ENCODE results near the gene RPS6KA2.

Gene RPS6KA2

GRCh38 chr6:166563200-166563599 is 63.9 kb downstream of the RPS6KA2 start:
- H3K4me3 ChIP-seq (ENCODE audit: low read depth in 1 of 5, low read length in 5 of 5) = no peak overlapping the region
- no peak overlapping the region for H3K9ac ChIP-seq (ENCODE audit: low read length in 5 of 5)
- peaks cover 0 to 2% (median 0%) of the 10 kb centered on the region in 5 donors for H3K36me3 ChIP-seq (ENCODE audit: control insufficient read depth in 5 of 5, insufficient read depth in 5 of 5, low read length in 5 of 5)
- peaks cover 0 to 40% (median 7%) of the 10 kb centered on the region in 5 donors for H3K4me1 ChIP-seq (ENCODE audit: control insufficient read depth in 5 of 5, insufficient read depth in 5 of 5, low read length in 5 of 5)
- H3K27ac ChIP-seq (ENCODE audit: low read depth, low read length) = no peak overlapping the region
- peaks cover 3 to 13% (median 10%) of the 10 kb centered on the region in 5 donors for H3K9me3 ChIP-seq (ENCODE audit: control insufficient read depth in 5 of 5, low read length in 5 of 5)
- no peaks in the 10 kb centered on the region for H3K27me3 ChIP-seq (ENCODE audit: control insufficient read depth in 5 of 5, insufficient read depth in 4 of 5, low read length in 5 of 5)

- H3K4me1 ChIP-seq (ENCODE audit: control insufficient read depth in 5 of 5, insufficient read depth in 5 of 5, low read length in 5 of 5) = peaks cover 0 to 39% (median 7%) of the 10 kb centered on the region in 5 donors
- H3K27ac ChIP-seq (ENCODE audit: low read depth, low read length) = no peak overlapping the region
- no peak overlapping the region for H3K9ac ChIP-seq (ENCODE audit: low read length in 5 of 5)
- peaks cover 3 to 13% (median 10%) of the 10 kb centered on the region in 5 donors for H3K9me3 ChIP-seq (ENCODE audit: control insufficient read depth in 5 of 5, low read length in 5 of 5)
- H3K36me3 ChIP-seq (ENCODE audit: control insufficient read depth in 5 of 5, insufficient read depth in 5 of 5, low read length in 5 of 5) = peaks cover 0 to 2% (median 0%) of the 10 kb centered on the region in 5 donors
- H3K4me3 ChIP-seq (ENCODE audit: low read depth in 1 of 5, low read length in 5 of 5) = no peak overlapping the region
- H3K27me3 ChIP-seq (ENCODE audit: control insufficient read depth in 5 of 5, insufficient read depth in 4 of 5, low read length in 5 of 5) = no peaks in the 10 kb centered on the region
These were observed 64.3 kb downstream of the RPS6KA2 start for GRCh38 chr6:166562726-166563125.

- H3K36me3 ChIP-seq (ENCODE audit: control insufficient read depth in 5 of 5, insufficient read depth in 5 of 5, low read length in 5 of 5) = peaks cover 0 to 2% (median 0%) of the 10 kb centered on the region in 5 donors
- no peak overlapping the region for H3K4me3 ChIP-seq (ENCODE audit: low read depth in 1 of 5, low read length in 5 of 5)
- no peak overlapping the region for H3K27ac ChIP-seq (ENCODE audit: low read depth, low read length)
- H3K4me1 ChIP-seq (ENCODE audit: control insufficient read depth in 5 of 5, insufficient read depth in 5 of 5, low read length in 5 of 5) = peaks cover 0 to 44% (median 7%) of the 10 kb centered on the region in 5 donors
- peaks cover 3 to 13% (median 10%) of the 10 kb centered on the region in 5 donors for H3K9me3 ChIP-seq (ENCODE audit: control insufficient read depth in 5 of 5, low read length in 5 of 5)
- H3K27me3 ChIP-seq (ENCODE audit: control insufficient read depth in 5 of 5, insufficient read depth in 4 of 5, low read length in 5 of 5) = no peaks in the 10 kb centered on the region
- H3K9ac ChIP-seq (ENCODE audit: low read length in 5 of 5) = no peak overlapping the region
These were observed 65.2 kb downstream of the RPS6KA2 start for GRCh38 chr6:166561771-166562359.

- H3K36me3 ChIP-seq (ENCODE audit: control insufficient read depth in 5 of 5, insufficient read depth in 5 of 5, low read length in 5 of 5) = peaks cover 0 to 2% (median 0%) of the 10 kb centered on the region in 5 donors
- no peak overlapping the region for H3K4me3 ChIP-seq (ENCODE audit: low read depth in 1 of 5, low read length in 5 of 5)
- H3K9me3 ChIP-seq (ENCODE audit: control insufficient read depth in 5 of 5, low read length in 5 of 5) = peaks cover 3 to 13% (median 10%) of the 10 kb centered on the region in 5 donors
- H3K9ac ChIP-seq (ENCODE audit: low read length in 5 of 5) = no peak overlapping the region
- H3K4me1 ChIP-seq (ENCODE audit: control insufficient read depth in 5 of 5, insufficient read depth in 5 of 5, low read length in 5 of 5) = peaks cover 0 to 56% (median 15%) of the 10 kb centered on the region in 5 donors
- H3K27me3 ChIP-seq (ENCODE audit: control insufficient read depth in 5 of 5, insufficient read depth in 4 of 5, low read length in 5 of 5) = no peaks in the 10 kb centered on the region
- H3K27ac ChIP-seq (ENCODE audit: low read depth, low read length) = no peak overlapping the region
These were observed 66.8 kb downstream of the RPS6KA2 start for GRCh38 chr6:166560222-166560621.

GRCh38 chr6:166559662-166560061 is 67.4 kb downstream of the RPS6KA2 start:
- Histone ChIP-seq H3K4me3 (ENCODE audit: low read depth in 1 of 5, low read length in 5 of 5) (no peak overlapping the region), H3K9me3 (ENCODE audit: control insufficient read depth in 5 of 5, low read length in 5 of 5) (peaks cover 3 to 13% (median 10%) of the 10 kb centered on the region in 5 donors), H3K27ac (ENCODE audit: low read depth, low read length) (no peak overlapping the region), H3K4me1 (ENCODE audit: control insufficient read depth in 5 of 5, insufficient read depth in 5 of 5, low read length in 5 of 5) (peaks cover 0 to 62% (median 16%) of the 10 kb centered on the region in 5 donors), H3K36me3 (ENCODE audit: control insufficient read depth in 5 of 5, insufficient read depth in 5 of 5, low read length in 5 of 5) (peaks cover 0 to 2% (median 0%) of the 10 kb centered on the region in 5 donors), H3K9ac (ENCODE audit: low read length in 5 of 5) (no peak overlapping the region), H3K27me3 (ENCODE audit: control insufficient read depth in 5 of 5, insufficient read depth in 4 of 5, low read length in 5 of 5) (no peaks in the 10 kb centered on the region)

GRCh38 chr6:166559211-166559610 is 67.8 kb downstream of the RPS6KA2 start:
- Histone ChIP-seq H3K36me3 (ENCODE audit: control insufficient read depth in 5 of 5, insufficient read depth in 5 of 5, low read length in 5 of 5) (peaks cover 0 to 2% (median 0%) of the 10 kb centered on the region in 5 donors), H3K27me3 (ENCODE audit: control insufficient read depth in 5 of 5, insufficient read depth in 4 of 5, low read length in 5 of 5) (no peaks in the 10 kb centered on the region), H3K4me3 (ENCODE audit: low read depth in 1 of 5, low read length in 5 of 5) (no peak overlapping the region), H3K27ac (ENCODE audit: low read depth, low read length) (no peak overlapping the region), H3K9me3 (ENCODE audit: control insufficient read depth in 5 of 5, low read length in 5 of 5) (peaks cover 3 to 13% (median 10%) of the 10 kb centered on the region in 5 donors), H3K4me1 (ENCODE audit: control insufficient read depth in 5 of 5, insufficient read depth in 5 of 5, low read length in 5 of 5) (peaks cover 0 to 66% (median 20%) of the 10 kb centered on the region in 5 donors), H3K9ac (ENCODE audit: low read length in 5 of 5) (no peak overlapping the region)

- Histone ChIP-seq H3K27ac (ENCODE audit: low read depth, low read length) (peak overlapping the region; percentile 85), H3K27me3 (ENCODE audit: control insufficient read depth in 5 of 5, insufficient read depth in 4 of 5, low read length in 5 of 5) (no peaks in the 10 kb centered on the region), H3K4me3 (ENCODE audit: low read depth in 1 of 5, low read length in 5 of 5) (no peak overlapping the region), H3K36me3 (ENCODE audit: control insufficient read depth in 5 of 5, insufficient read depth in 5 of 5, low read length in 5 of 5) (peaks cover 0 to 2% (median 0%) of the 10 kb centered on the region in 5 donors), H3K4me1 (ENCODE audit: control insufficient read depth in 5 of 5, insufficient read depth in 5 of 5, low read length in 5 of 5) (peaks cover 6 to 68% (median 28%) of the 10 kb centered on the region in 5 donors), H3K9me3 (ENCODE audit: control insufficient read depth in 5 of 5, low read length in 5 of 5) (peaks cover 3 to 13% (median 10%) of the 10 kb centered on the region in 5 donors), H3K9ac (ENCODE audit: low read length in 5 of 5) (no peak overlapping the region)
These were observed 68.7 kb downstream of the RPS6KA2 start for GRCh38 chr6:166558156-166559005.

GRCh38 chr6:166556863-166557322 is 70.2 kb downstream of the RPS6KA2 start:
- Histone ChIP-seq H3K4me1 (ENCODE audit: control insufficient read depth in 5 of 5, insufficient read depth in 5 of 5, low read length in 5 of 5) (peaks cover 6 to 61% (median 29%) of the 10 kb centered on the region in 5 donors), H3K9ac (ENCODE audit: low read length in 5 of 5) (no peak overlapping the region), H3K27me3 (ENCODE audit: control insufficient read depth in 5 of 5, insufficient read depth in 4 of 5, low read length in 5 of 5) (no peaks in the 10 kb centered on the region), H3K4me3 (ENCODE audit: low read depth in 1 of 5, low read length in 5 of 5) (peak overlapping the region in 2 of 5 donors; percentile 1 to 19), H3K9me3 (ENCODE audit: control insufficient read depth in 5 of 5, low read length in 5 of 5) (peaks cover 3 to 13% (median 10%) of the 10 kb centered on the region in 5 donors), H3K36me3 (ENCODE audit: control insufficient read depth in 5 of 5, insufficient read depth in 5 of 5, low read length in 5 of 5) (no peaks in the 10 kb centered on the region), H3K27ac (ENCODE audit: low read depth, low read length) (peak overlapping the region; percentile 85)

- H3K27me3 ChIP-seq (ENCODE audit: control insufficient read depth in 5 of 5, insufficient read depth in 4 of 5, low read length in 5 of 5) = no peaks in the 10 kb centered on the region
- H3K27ac ChIP-seq (ENCODE audit: low read depth, low read length) = peak overlapping the region; percentile 85
- peaks cover 3 to 13% (median 10%) of the 10 kb centered on the region in 5 donors for H3K9me3 ChIP-seq (ENCODE audit: control insufficient read depth in 5 of 5, low read length in 5 of 5)
- peaks cover 6 to 57% (median 26%) of the 10 kb centered on the region in 5 donors for H3K4me1 ChIP-seq (ENCODE audit: control insufficient read depth in 5 of 5, insufficient read depth in 5 of 5, low read length in 5 of 5)
- no peaks in the 10 kb centered on the region for H3K36me3 ChIP-seq (ENCODE audit: control insufficient read depth in 5 of 5, insufficient read depth in 5 of 5, low read length in 5 of 5)
- H3K9ac ChIP-seq (ENCODE audit: low read length in 5 of 5) = peak overlapping the region in 1 of 5 donors; percentile 21
- H3K4me3 ChIP-seq (ENCODE audit: low read depth in 1 of 5, low read length in 5 of 5) = no peak overlapping the region
These were observed 70.7 kb downstream of the RPS6KA2 start for GRCh38 chr6:166556336-166556735.
